Omental fat pad (tissue), 4 donors: ENCODE measurements around the gene IQCN. TPM values are rescaled to one million over a fixed set of nuclear protein-coding genes. Genes with fewer than 3 reads are reported as not detected.

Source experiments
- ATAC-seq: fragments of 150-250 bp; one replicate; pipeline ENCODE4 v1.9.1; 2016; ENCODE audit warnings: mild to moderate bottlenecking, moderate library complexity; ENCODE audit not compliant: low FRiP score
- DNase-seq: peaks from one replicate; pipeline ENCODE4 v3.0.0-alpha.2; 2019; ENCODE audit warnings: low spot score
- total RNA-seq, 4 donors: library from RNA; depleted of rRNA; stranded (reverse); fragments of >200 nt; gene quantifications; one replicate each; pipeline ENCODE4 v1.1.0, GENCODE V29; 2016
- TF ChIP-seq, protein P1 (sequence below), 3 donors: fragments of 450-650 bp; IDR thresholded peaks; one replicate each; pipeline ENCODE4 v1.5.1; 2016 to 2017; ENCODE audit warnings: antibody characterized with exemption in 3 of 3, mild to moderate bottlenecking in 3 of 3, moderate library complexity in 2 of 3

The IQCN gene
- total RNA-seq, 4 donors from 2014 or later, result 1.7 to 15.9 (median 7.4) TPM

DNA sequence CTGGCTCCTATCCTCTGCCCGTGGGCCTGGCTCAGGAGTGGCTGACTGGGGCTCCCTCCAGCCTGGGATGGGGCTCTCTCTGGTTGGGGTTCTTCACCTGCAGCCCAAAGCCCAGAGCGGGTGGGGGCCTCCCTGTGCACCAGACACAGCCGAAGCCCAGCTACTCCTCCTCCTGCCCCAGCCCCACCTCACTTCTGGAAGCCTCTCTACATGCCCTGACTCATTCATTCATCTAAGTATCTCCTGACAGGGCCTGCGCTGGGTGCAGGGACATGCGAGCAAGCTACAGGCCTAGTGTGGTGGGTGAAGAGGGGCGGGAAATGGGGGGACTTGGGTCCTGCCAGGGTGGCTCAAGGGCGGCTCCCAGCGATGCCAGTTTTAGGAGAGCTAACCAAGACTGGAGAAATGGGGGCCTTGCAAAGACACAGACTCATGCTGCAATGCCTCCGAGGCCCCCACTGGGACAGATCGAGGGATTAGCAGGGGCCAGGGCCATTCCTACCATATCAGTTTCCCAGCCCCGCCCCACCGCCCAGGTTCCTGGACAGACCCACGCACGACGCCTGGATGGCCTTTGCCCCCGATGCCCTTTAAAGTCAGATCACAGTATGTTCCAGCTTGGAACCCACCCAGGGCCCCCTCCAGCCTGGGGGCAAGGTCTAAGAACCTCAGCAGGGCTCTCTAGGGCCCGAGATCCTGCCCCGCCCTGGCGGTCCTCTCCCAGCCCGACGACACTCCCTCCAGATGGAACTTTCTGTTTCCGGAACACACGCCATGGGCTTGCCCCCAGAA is 36.1 kb upstream of the IQCN start:
- no peak for ATAC-seq
- no peak for DNase-seq
- TF ChIP-seq, protein P1, sequence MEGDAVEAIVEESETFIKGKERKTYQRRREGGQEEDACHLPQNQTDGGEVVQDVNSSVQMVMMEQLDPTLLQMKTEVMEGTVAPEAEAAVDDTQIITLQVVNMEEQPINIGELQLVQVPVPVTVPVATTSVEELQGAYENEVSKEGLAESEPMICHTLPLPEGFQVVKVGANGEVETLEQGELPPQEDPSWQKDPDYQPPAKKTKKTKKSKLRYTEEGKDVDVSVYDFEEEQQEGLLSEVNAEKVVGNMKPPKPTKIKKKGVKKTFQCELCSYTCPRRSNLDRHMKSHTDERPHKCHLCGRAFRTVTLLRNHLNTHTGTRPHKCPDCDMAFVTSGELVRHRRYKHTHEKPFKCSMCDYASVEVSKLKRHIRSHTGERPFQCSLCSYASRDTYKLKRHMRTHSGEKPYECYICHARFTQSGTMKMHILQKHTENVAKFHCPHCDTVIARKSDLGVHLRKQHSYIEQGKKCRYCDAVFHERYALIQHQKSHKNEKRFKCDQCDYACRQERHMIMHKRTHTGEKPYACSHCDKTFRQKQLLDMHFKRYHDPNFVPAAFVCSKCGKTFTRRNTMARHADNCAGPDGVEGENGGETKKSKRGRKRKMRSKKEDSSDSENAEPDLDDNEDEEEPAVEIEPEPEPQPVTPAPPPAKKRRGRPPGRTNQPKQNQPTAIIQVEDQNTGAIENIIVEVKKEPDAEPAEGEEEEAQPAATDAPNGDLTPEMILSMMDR (IDR thresholded peaks at IDR 0.05), result no peak

DNA sequence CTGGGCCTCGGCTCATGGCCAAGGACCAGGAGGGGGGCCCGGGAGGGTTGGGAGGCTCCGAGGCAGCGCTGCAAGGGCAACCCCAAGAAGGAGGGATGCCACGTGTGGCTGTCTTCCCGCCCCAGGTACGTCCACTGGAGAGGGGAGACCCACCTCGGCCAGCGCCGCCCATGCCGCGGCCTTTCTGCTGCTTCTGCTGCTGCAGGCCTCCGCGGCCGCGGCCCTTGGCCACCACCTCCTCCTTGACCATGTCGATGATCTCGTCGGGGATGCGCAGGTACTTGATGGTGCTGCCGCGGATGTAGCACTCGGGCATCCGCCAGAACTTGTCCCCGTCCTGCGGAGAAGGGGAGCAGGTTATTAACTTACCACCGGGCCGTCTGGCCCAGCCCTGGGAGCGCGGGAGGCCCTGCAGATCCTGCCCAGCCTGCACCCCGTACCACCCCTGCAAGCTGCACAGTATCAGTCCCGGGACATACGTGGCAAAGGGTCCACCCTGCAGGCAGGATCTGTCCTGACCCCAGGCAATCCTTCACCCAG is 35.3 kb upstream of the IQCN start:
- no peak for DNase-seq
- ATAC-seq, result no peak
- TF ChIP-seq, protein P1 (IDR thresholded peaks at IDR 0.05), result no peak

DNA sequence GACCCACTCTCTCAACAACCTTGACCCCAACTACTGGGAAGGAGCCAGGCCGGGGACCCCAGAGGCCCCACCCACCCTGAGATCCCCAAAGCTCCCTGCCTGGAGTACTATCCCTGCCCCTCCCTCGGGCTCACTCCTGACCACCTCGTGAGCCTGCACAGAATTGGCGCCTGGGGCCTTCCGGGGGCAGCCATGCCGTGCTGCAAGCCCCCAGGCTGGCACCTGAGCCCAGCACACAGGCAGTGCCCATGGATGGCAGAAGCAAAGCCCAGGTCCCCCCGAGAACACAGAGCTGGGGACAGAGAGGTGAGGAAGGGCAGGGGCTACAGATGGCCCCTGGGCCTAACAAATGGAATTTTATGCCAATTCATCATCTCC is 34.7 kb upstream of the IQCN start:
- DNase-seq (no peak), ATAC-seq (no peak)
- TF ChIP-seq, protein P1 (IDR thresholded peaks at IDR 0.05), result no peak

DNA sequence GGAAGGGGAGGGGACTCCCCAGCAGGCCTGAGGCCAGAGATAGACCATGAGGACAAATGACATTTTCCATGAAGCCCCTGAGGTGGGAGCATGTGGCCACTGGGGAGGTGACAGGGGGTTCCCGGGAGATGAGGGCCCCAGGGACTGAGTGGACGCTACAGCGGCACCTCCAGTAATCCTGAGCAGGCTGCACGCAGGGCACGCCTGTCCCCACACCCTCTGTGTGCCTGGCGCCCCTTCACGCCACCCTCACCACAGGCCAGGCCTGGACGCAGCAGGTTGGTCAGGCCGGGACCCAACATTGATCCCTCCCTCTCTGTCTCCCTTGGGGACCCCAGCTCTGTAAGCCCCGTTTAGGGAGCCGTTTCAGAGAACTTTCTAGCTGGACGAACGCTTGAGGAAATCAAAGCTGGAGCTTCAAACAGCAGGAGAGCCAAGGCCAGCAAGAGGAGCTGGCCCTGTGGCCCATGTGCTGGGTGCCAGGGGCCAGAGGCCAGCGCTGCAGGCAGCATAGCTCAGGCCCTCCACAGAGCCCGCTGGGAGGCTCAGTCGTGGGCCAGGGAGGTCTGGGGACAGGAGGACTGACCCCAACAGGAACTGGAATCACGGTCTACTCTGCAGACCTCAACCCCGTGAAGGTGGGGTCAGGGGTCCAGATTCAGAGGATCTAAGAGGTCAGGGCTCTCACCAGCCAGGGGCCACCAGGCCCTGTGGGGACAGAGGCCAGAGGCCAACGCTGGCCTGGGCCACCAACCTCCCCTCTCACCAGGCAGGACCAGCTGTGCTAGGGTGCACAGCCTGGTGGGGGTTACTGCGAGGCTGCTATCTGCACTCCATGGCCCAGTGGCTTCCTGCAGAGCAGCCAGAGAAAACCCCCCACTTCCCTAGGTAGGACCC is 34.0 kb upstream of the IQCN start:
- DNase-seq (no peak), ATAC-seq (no peak)
- TF ChIP-seq, protein P1 (IDR thresholded peaks at IDR 0.05), result no peak

DNA sequence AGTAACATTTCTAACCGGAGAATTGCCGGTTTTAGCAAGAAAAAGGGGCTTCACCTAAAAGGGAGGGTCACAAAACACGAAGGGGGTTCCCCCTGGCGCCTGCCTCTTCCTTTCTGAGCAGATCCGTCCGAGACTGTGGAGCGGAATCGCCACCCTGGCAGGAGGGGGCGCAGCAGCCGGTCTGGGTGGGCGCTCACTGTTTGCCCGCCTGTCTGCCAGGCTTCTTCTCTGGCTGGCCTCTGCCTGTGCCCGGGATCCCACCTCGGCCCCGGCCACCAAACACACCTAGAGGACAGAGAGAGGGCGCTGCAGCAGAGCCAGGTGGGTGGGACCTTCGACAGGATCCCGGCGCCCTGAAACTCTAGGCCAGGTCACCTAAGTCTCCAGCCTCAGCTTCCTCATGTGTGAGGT is 33.0 kb upstream of the IQCN start:
- TF ChIP-seq, protein P1 (IDR thresholded peaks at IDR 0.05), result no peak
- no peak for ATAC-seq
- no peak for DNase-seq

DNA sequence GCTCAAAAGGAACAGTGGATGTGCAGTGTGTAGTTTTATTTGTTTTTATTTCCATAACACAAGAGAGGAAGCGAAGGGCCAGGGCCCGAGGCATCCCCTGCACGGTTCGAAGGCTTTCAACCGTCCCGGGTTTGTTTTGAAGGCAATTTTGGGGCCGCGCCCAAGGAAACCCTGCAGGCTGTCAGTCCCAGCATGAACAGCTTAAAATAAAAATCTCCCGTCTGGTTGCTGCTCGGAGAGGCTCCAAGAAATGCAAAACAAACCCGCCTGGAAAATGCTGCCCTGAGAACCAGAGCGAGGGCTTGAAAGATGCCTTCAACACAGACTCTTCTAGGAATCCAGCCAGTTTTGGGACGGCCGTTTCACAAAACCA is 32.6 kb upstream of the IQCN start:
- TF ChIP-seq, protein P1 (IDR thresholded peaks at IDR 0.05), result no peak
- ATAC-seq (no peak), DNase-seq (no peak)
